HG03175 (cell line): ENCODE measurements around the gene MGMT.

Experiments used
- ATAC-seq: cut with Tn5 transposase; IDR thresholded peaks from one replicate; pipeline ENCODE4 v1.9.1; 2021; ENCODE audit warnings: mild to moderate bottlenecking, moderate library complexity; ENCODE audit not compliant: unreplicated experiment

MGMT gene

GRCh38 chr10:129494176-129494575 is 27.1 kb downstream of the MGMT start:
- ATAC-seq: no peak

- ATAC-seq: no peak
These were observed 27.7 kb downstream of the MGMT start for GRCh38 chr10:129494740-129495139.

GRCh38 chr10:129495256-129495655 is 28.2 kb downstream of the MGMT start:
- ATAC-seq: no peak

- ATAC-seq: no peak
These were observed 28.7 kb downstream of the MGMT start for GRCh38 chr10:129495698-129496097.

- ATAC-seq: no peak
These were observed 30.0 kb downstream of the MGMT start for GRCh38 chr10:129497013-129497412.

GRCh38 chr10:129498680-129499079 is 31.6 kb downstream of the MGMT start:
- no peak for ATAC-seq

- ATAC-seq: no peak
These were observed 33.7 kb downstream of the MGMT start for GRCh38 chr10:129500617-129501339.

GRCh38 chr10:129501652-129502436 is 34.8 kb downstream of the MGMT start:
- ATAC-seq: peak; percentile 96

- no peak for ATAC-seq
These were observed 35.4 kb downstream of the MGMT start for GRCh38 chr10:129502448-129502847.

- ATAC-seq: no peak
These were observed 38.5 kb downstream of the MGMT start for GRCh38 chr10:129505500-129506075.

- no peak for ATAC-seq
These were observed 39.2 kb downstream of the MGMT start for GRCh38 chr10:129506101-129506797.

- no peak for ATAC-seq
These were observed 40.3 kb downstream of the MGMT start for GRCh38 chr10:129507216-129507889.

- no peak for ATAC-seq
These were observed 42.1 kb downstream of the MGMT start for GRCh38 chr10:129509155-129509554.

GRCh38 chr10:129509835-129510234 is 42.8 kb downstream of the MGMT start:
- ATAC-seq: no peak

- no peak for ATAC-seq
These were observed 44.0 kb downstream of the MGMT start for GRCh38 chr10:129511086-129511485.

GRCh38 chr10:129511758-129512157 is 44.7 kb downstream of the MGMT start:
- no peak for ATAC-seq

- no peak for ATAC-seq
These were observed 46.3 kb downstream of the MGMT start for GRCh38 chr10:129513312-129513711.

- ATAC-seq: no peak
These were observed 47.8 kb downstream of the MGMT start for GRCh38 chr10:129514568-129515451.

- ATAC-seq: no peak
These were observed 50.0 kb downstream of the MGMT start for GRCh38 chr10:129516846-129517679.
